Gastroesophageal sphincter (tissue), 3 donors: Measurements from ENCODE around the gene TP63.

Experiments used
- CTCF ChIP-seq, 4 experiments: fragments of 200-600 bp in 2 of 4; fragments of 450-650 bp in 2 of 4; sonication (generic) in 1 of 4; IDR thresholded peaks; one replicate each; pipeline ENCODE4 v1.5.1; 2017 to 2019; ENCODE audit warnings: antibody characterized with exemption in 4 of 4, mild to moderate bottlenecking in 2 of 4, moderate library complexity in 2 of 4
- EP300 ChIP-seq: sonication (generic); formaldehyde crosslinking; IDR thresholded peaks from one replicate; pipeline ENCODE4 v1.6.1; 2017; ENCODE audit warnings: antibody characterized with exemption, mild to moderate bottlenecking
- POLR2A ChIP-seq, 2 donors: fragments of 450-650 bp; IDR thresholded peaks; one replicate each; pipeline ENCODE4 v1.6.1; 2017; ENCODE audit warnings: antibody characterized with exemption in 2 of 2, mild to moderate bottlenecking in 2 of 2, moderate library complexity in 1 of 2
- POLR2AphosphoS5 ChIP-seq: sonication (generic); formaldehyde crosslinking; IDR thresholded peaks from one replicate; pipeline ENCODE4 v1.6.1; 2017; ENCODE audit warnings: antibody characterized with exemption

- TF ChIP-seq CTCF (IDR thresholded peaks at IDR 0.05) (no peak), EP300 (no peak), POLR2A (IDR thresholded peaks at IDR 0.05) (no peak), POLR2AphosphoS5 (no peak)
These were observed 181.7 kb downstream of the TP63 start for GRCh38 chr3:189812806-189813465.
